GM18511 (cell line): ENCODE measurements around the gene RUNDC3A.
"Not testable (repeated sequence)": the region's sequence is repeated elsewhere in the genome, so short reads cannot be mapped to it uniquely, and the experiment has no call there.

Source experiments
- ATAC-seq: cut with Tn5 transposase; IDR thresholded peaks from one replicate; pipeline ENCODE4 v1.9.1; 2021; ENCODE audit warnings: mild to moderate bottlenecking, moderate library complexity; ENCODE audit not compliant: unreplicated experiment

RUNDC3A gene

GRCh38 chr17:44343510-44344209 lies 35.3 kb downstream of the RUNDC3A start:
- ATAC-seq = no peak

GRCh38 chr17:44344939-44345453 lies 36.6 kb downstream of the RUNDC3A start, which contains the start of gene GRN:
GRN (plus strand) TSS chr17:44345302; CDS start chr17:44349165, 3,863 bp downstream.
- ATAC-seq = peak; percentile 69

DNA sequence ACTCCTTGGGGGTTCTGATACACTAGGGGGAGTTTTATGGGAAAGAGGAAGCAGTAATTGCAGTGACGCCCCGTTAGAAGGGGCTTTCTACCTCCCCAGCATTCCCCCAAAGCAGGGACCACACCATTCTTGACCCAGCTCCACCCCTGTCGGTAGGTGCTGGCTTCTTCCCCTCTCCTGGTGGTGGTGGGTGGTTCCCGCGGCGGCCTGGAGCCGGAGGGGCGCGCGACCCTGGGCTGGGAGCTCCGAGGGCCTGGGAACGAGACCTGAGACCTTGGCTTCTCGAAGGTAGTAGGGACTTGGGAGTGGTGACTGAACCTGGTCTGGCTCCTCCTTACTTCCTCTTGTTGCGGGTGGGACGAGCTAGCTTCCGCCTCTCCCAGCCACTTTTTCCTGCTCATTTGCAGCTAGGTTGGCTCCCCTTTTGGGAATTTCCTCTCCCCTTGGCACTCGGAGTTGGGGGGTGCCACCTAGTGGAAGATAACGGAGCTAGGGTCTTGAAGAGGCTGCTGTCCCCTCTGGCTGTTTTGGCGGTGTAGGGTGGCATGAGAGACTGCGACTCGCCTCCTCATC lies 37.1 kb downstream of the RUNDC3A start:
- no peak for ATAC-seq

GRCh38 chr17:44346064-44346844 lies 37.9 kb downstream of the RUNDC3A start:
- ATAC-seq = no peak

DNA sequence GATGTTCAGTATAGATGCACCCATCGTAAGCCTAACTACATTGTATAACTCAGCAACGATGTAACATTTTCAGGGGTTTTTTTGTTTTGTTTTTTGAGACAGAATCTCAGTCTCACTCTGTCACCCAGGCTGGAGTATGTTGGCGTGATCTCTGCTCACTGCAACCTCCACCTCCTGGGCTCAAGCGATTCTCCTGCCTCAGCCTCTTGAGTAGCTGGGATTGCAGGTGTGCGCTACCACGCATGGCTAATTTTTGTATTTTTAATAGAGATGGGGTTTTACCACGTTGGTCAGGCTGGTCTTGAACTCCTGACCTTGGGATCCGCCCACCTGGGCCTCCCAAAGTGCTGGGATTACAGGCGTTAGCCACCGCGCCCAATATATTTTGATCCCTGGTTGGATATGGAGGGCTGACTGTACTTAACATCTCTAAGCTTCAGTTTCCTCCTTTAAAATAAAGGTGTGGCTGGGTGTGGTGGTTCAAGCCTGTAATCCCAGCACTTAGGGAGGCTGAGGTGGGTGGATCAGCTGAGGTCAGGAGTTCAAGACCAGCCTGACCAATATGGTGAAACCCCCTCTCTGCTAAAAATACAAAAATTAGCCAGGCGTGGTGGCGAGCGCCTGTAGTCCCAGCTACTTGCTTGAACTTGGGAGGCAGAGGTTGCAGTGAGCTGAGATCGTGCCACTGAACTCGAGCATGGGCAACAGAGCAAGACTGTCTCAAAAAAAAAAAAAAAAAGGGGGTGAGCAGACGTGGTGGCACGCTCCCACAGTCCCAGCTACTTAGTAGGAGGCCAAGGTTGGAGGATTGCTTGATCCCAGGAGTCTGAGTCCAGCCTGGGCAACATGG lies 39.0 kb downstream of the RUNDC3A start:
- not testable (repeated sequence) for ATAC-seq

DNA sequence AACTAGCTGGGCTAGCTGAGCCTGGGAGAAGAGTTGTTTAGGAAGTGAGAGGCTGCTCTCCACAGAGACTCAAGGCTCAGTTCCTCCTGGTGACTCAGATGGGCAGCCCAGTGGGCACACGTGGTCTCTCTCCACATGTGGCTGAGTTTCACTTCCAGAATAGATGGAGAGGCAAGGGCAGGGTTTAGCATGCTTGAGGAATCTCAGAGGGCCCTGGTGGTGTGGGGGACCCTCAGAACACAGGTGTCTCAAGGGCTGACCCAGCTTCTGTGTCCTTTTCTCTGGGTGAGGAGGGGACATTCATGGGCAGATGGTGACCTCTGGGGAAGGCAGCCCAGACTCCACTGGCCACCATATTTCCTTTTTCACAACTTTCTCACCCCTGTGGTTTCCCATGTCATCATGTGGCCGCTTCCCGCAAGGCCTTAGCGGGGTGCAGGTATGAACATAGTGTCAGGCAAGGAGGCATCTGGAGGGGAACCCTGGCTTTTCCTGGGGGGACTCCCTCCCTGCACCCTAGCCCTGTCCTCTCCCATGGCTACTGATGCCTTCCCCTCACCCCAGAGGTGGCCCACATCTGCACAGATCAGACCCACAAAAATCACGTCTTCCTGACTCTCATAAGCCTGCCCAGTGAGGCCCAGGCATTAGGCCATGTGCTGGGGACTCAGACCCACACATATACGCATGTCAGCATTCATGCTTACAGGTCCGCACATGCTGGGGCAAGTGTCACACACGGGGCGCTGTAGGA lies 40.0 kb downstream of the RUNDC3A start:
- ATAC-seq = peak; percentile 55

- ATAC-seq = no peak
These were observed 40.6 kb downstream of the RUNDC3A start for GRCh38 chr17:44348988-44349364.

DNA sequence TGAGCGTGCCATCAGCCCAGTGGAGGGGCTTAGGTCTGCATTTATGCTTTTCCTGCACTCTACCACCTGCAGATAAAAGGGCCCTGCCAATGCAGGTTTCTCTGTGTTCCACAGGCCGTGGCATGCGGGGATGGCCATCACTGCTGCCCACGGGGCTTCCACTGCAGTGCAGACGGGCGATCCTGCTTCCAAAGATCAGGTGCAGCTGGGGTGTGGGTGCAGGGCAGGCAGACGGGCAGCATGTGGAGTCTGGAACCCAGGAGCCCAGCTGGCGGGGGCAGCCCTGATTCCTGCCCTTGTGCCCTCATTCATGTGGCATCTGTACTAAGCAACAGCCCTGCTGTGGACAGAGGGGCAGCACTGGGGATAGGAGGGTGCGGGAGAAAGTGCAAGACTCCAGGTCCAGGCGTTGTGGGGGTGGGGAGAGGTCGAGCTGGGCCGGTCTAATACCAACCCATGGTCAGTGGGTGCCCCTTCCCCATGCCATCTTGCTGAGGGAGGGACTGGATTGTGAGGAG lies 41.2 kb downstream of the RUNDC3A start:
- no peak for ATAC-seq

GRCh38 chr17:44350733-44351226 lies 42.4 kb downstream of the RUNDC3A start:
- ATAC-seq = no peak

DNA sequence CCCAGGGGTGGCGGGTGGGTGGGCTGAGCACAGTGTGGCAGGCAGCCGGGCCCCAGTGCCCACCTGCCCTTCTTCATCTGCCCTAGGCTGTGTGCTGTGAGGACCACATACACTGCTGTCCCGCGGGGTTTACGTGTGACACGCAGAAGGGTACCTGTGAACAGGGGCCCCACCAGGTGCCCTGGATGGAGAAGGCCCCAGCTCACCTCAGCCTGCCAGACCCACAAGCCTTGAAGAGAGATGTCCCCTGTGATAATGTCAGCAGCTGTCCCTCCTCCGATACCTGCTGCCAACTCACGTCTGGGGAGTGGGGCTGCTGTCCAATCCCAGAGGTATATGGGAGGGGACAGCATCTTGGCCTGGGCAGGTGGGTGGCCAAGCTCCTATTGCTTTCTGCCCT lies 43.1 kb downstream of the RUNDC3A start:
- no peak for ATAC-seq

DNA sequence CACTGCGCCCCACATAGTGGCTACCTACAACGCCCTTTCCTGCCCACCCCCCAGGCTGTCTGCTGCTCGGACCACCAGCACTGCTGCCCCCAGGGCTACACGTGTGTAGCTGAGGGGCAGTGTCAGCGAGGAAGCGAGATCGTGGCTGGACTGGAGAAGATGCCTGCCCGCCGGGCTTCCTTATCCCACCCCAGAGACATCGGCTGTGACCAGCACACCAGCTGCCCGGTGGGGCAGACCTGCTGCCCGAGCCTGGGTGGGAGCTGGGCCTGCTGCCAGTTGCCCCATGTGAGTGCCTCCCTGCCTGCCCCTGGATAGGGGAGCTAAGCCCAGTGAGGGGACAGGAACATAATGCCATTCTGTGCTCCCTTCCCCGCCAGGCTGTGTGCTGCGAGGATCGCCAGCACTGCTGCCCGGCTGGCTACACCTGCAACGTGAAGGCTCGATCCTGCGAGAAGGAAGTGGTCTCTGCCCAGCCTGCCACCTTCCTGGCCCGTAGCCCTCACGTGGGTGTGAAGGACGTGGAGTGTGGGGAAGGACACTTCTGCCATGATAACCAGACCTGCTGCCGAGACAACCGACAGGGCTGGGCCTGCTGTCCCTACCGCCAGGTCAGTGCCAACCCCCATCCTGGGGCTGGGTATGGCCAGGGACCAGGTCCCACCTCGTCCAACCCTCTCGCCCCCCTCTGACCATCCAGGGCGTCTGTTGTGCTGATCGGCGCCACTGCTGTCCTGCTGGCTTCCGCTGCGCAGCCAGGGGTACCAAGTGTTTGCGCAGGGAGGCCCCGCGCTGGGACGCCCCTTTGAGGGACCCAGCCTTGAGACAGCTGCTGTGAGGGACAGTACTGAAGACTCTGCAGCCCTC lies 43.8 kb downstream of the RUNDC3A start:
- ATAC-seq = no peak

- no peak for ATAC-seq
These were observed 44.6 kb downstream of the RUNDC3A start for GRCh38 chr17:44352828-44353671.

DNA sequence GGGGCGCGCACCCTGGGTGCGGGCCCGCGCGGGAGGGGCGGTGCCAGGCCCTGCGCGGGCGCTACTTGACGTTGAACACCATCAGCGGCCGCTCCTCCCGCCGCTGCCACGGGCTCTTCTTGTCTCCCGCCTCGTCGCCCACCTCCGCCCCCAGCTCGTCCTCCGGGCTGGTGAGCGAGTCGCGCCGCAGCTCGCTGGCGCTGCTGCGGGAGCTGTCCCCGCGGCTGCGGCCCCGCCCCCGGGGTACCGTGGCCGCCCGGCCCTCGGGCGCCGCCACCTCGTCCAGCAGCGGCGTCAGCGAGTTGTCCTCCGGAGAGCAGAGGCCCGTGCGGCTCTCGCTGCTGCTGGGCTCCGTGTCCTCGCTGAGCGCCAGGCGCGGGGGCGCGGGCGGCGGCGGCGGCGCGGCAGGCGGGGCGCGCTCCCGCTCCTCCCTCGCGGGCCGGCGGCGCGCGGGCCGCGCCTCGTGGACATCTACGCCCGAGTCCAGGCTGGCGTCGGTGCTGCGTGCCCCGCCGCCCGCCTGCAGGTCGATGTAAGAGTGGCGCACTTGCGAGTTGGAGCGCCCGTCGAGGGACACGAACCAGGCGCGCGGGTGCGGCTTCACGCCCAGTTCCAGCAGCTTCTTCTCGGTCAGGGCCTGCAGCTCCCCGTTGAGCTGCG lies 45.4 kb downstream of the RUNDC3A start:
- no peak for ATAC-seq

DNA sequence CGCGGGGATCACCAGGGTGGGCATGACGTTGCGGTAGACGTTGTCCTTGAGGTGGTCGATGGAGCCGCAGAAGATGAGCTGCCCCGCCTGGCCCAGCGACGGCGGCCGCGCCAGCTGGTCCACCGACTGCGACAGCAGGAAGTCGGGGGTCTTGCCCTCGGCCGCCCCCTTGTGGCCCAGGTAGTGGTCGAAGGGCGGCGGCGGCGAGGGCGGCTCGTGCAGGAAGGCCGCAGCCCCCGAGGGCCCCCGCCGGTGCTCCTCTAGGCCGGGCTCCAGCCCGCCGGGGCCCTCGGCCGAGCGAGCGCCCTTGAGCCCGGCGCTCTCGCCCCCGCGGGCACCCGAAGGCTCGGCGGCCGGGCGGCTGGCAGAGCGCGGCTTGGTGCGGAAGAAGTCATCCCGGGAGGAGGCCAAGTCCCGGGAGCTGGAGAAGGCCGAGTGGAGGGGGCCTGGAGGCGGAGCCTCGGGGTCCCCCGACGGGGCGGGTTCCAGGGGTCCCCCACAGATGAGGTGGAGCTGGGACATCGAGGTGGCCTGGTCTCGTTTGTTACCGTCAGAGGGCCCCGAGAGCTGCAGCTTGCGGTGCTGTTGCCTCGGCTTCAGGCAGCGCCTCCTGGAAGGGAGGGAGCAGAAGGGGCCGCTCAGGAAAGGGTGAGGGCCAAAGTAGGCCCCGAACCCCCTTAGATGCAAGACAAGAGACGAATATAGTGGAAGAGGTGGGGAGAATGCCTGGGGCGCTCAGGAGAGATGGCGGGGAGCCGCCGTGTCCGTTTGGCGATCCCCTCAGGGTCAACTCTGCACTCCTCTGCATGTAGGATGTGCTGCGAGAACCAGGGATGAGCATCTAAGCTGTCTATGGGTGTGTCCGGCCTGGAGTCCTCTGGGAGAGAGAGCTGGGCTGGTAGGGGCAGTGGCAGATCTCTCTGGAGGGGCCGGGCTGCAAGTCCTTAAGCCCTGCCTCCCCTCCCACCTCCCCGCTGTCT lies 46.5 kb downstream of the RUNDC3A start:
- no peak for ATAC-seq

DNA sequence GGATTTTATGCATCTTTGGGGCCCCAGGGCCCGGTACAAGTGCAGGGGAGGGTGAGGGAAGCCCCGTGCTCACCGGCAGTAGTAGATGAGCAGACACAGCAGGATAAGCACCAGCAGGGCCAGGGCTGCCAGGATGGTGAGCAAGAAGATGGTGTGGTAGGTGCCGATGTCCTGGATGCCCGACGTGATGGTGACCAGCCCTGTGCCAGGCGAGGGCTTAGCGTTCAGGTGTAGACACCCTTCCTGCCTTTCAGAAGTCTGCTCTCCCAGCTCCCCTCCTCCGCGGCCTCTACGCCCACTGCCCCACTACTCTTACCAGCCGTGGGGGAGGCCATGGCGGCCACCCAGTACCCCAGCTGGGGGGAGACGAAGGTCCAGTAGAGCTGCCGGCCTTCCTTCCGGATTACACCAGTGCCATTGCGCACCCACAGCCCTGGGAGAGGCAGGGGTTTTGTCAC lies 47.3 kb downstream of the RUNDC3A start:
- no peak for ATAC-seq

DNA sequence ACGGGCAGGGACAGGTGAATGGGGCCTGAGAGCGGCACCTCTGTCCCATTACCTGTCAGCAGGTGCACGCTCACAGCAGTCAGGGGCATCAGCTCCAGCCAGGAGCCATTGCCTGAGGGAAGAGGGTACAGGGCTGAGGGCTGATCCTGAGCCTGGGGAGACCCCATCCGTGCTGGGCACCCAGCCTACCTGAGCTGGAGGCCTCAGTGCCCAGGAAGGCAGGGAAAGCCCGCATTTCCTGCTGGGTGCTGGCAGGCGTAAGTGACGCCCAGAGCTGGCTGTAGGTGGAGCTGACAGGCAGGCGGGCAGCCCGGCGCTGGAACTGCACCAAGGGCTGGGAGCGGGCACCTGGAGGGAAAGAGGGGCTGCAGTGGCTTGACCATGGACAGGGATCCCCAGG lies 47.8 kb downstream of the RUNDC3A start:
- ATAC-seq = no peak
